Smooth muscle cell (in vitro differentiated cells): Measurements from ENCODE around the gene PRPSAP1. TPM values are rescaled to one million over a fixed set of nuclear protein-coding genes. Genes with fewer than 3 reads are reported as not detected.
"Not testable (repeated sequence)": the region's sequence is repeated elsewhere in the genome, so short reads cannot be mapped to it uniquely, and the experiment has no call there.

Source experiments
- DNase-seq: peaks from one replicate; lab custom pipeline; 2025; ENCODE audit not compliant: unreplicated experiment; lab: John Stamatoyannopoulos, UW
- H2AFZ ChIP-seq: fragments of 200-600 bp; sonication (generic); 2 replicates; pipeline ENCODE4 v1.6.0; 2016; ENCODE audit warnings: antibody characterized with exemption, low read depth, mild to moderate bottlenecking
- H3F3A ChIP-seq: fragments of 200-600 bp; sonication (generic); 2 replicates; pipeline ENCODE4 v1.6.0; 2017; ENCODE audit warnings: antibody characterized with exemption, low read depth
- H3K27ac ChIP-seq: fragments of 200-600 bp; sonication (generic); 2 replicates; pipeline ENCODE4 v1.5.1; 2016; ENCODE audit warnings: low read depth, mild to moderate bottlenecking
- H3K27me3 ChIP-seq: fragments of 200-600 bp; sonication (generic); 2 replicates; pipeline ENCODE4 v1.6.1; 2016; ENCODE audit warnings: low read depth, mild to moderate bottlenecking
- H3K36me3 ChIP-seq: fragments of 200-600 bp; sonication (generic); 2 replicates; pipeline ENCODE4 v1.5.1; 2016; ENCODE audit warnings: low read depth
- H3K4me1 ChIP-seq: fragments of 200-600 bp; sonication (generic); 2 replicates; pipeline ENCODE4 v1.5.1; 2016; ENCODE audit warnings: low read depth
- H3K4me2 ChIP-seq: fragments of 200-600 bp; sonication (generic); 2 replicates; pipeline ENCODE4 v1.6.0; 2016; ENCODE audit warnings: mild to moderate bottlenecking
- H3K4me3 ChIP-seq: fragments of 200-600 bp; sonication (generic); 2 replicates; pipeline ENCODE4 v1.5.1; 2016; ENCODE audit warnings: mild to moderate bottlenecking
- H3K79me2 ChIP-seq: fragments of 200-600 bp; sonication (generic); 2 replicates; pipeline ENCODE4 v1.6.0; 2016; ENCODE audit warnings: low read depth, mild to moderate bottlenecking
- H3K9ac ChIP-seq: fragments of 200-600 bp; sonication (generic); 2 replicates; pipeline ENCODE4 v1.6.0; 2016; ENCODE audit warnings: low read depth
- H3K9me3 ChIP-seq: fragments of 200-600 bp; sonication (generic); replicated peaks from 2 replicates; pipeline ENCODE4 v1.5.1; 2016; ENCODE audit warnings: low read depth
- H4K20me1 ChIP-seq: fragments of 200-600 bp; sonication (generic); 2 replicates; pipeline ENCODE4 v1.6.0; 2016; ENCODE audit warnings: low read depth
- CTCF ChIP-seq: fragments of 200-600 bp; sonication (generic); IDR thresholded peaks from 2 replicates; pipeline ENCODE4 v1.5.1; 2017; ENCODE audit warnings: borderline replicate concordance, mild to moderate bottlenecking, antibody characterized with exemption; ENCODE audit not compliant: insufficient read depth, poor library complexity, severe bottlenecking
- WGBS: methylation state at CpG from one replicate; pipeline ENCODE4 v1.1.7; 2016; ENCODE audit warnings: low lambda C conversion rate; 5-methylcytosine and 5-hydroxymethylcytosine counted together
- polyA plus RNA-seq: library from polyadenylated mRNA; unstranded; fragments of >200 nt; fragmentation: Nextera tagmentation; extraction: Ambion mirVana; gene quantifications from 2 replicates; pipeline ENCODE4 v1.2.1, GENCODE V29; 2016
- total RNA-seq: library from RNA; depleted of rRNA; stranded (reverse); fragments of >200 nt; gene quantifications from 2 replicates; pipeline ENCODE4 v1.2.3, GENCODE V29; 2014

Gene PRPSAP1
- total and polyA plus RNA-seq, 2 experiments from 2014 or later = 27.1 to 35.7 TPM

DNA sequence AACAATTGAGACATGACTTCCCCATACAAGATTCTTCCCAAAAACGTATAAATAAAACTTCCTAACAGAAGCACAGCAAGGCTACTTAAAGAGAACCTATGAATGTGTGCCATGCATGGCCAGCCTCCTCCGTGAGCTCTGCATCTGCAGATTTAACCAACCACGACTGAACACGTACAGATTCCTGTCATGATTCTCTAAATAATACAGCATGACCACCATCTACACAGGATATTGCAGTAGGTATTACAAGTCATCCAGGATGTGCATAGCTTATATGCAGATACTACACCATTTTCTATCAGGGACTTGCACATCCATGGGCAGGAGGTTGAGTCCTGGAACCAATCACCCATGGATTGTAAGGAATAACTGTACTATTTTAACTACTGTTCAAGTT is 44.3 kb downstream of the PRPSAP1 start:
- TF ChIP-seq CTCF = no peak
- Histone ChIP-seq H3K4me3 (no peak overlapping the region), H3K9me3 (no peaks in the 10 kb centered on the region), H4K20me1 (no peaks in the 10 kb centered on the region), H3K27me3 (no peaks in the 10 kb centered on the region), H3K9ac (no peak overlapping the region), H3F3A (no peaks in the 10 kb centered on the region), H3K4me2 (no peak overlapping the region), H3K79me2 (no peaks in the 10 kb centered on the region), H3K36me3 (no peaks in the 10 kb centered on the region), H3K27ac (no peak overlapping the region), H3K4me1 (no peaks in the 10 kb centered on the region), H2AFZ (no peak overlapping the region)
- WGBS = 95% methylated on average over 4 of the region's 4 CpGs
- no peak for DNase-seq

- Histone ChIP-seq H3K4me3 (no peak within 1 kb of the TSS), H2AFZ (no peak within 1 kb of the TSS), H3K36me3 (no peaks in the 10 kb centered on the region), H3K4me1 (no peaks in the 10 kb centered on the region), H3K9me3 (no peaks in the 10 kb centered on the region), H3K27me3 (no peaks in the 10 kb centered on the region), H3F3A (no peaks in the 10 kb centered on the region), H3K4me2 (no peak within 1 kb of the TSS), H3K9ac (no peak within 1 kb of the TSS), H3K79me2 (no peaks in the 10 kb centered on the region), H4K20me1 (no peaks in the 10 kb centered on the region), H3K27ac (no peak within 1 kb of the TSS)
- 97% methylated on average over 18 of the region's 44 CpGs for WGBS
- DNase-seq = no peak
- no peak for TF ChIP-seq CTCF
Observed at GRCh38 chr17:76307966-76308338, 45.8 kb downstream of the PRPSAP1 start, which contains the start of gene QRICH2. TSS of gene QRICH2 (minus strand) at chr17:76308276. CDS start at chr17:76307998, 278 bp downstream.

DNA sequence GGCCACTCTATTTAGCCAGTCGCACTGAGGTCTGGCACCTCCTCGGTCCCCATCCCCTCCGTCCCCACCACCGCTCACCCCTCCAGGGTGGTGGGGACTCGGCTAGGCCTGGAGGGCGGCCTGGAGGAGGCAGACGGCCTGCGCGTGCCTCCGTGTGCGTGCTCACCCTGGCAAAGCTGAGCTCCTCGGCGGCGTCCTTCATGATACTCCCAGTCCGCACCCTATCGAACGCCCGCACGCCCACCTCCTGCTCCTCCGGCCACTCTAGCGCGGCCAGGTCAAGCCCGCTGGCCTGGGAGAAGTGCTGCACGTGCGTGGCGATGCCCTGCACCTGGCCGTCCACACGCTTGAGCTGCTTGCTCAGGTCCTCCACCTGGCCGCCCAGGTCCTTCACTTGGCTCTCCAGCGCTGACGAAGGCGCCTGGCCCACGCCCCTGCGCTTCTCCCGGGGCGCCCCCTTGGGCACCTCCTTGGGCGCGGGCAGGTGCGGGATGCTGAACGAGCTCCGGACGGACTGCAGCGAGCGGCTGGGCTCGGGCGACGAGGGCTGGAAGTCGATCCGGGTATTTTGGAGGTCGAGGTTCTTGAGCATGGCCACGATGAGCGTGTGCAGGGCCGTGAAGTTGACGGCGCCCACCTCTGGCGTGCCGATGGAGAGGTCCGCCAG is 46.3 kb downstream of the PRPSAP1 start:
- Histone ChIP-seq H3K79me2 (no peaks in the 10 kb centered on the region), H3K36me3 (no peaks in the 10 kb centered on the region), H4K20me1 (no peaks in the 10 kb centered on the region), H2AFZ (no peak overlapping the region), H3K9ac (no peak overlapping the region), H3K9me3 (no peaks in the 10 kb centered on the region), H3F3A (no peaks in the 10 kb centered on the region), H3K27ac (no peak overlapping the region), H3K4me3 (no peak overlapping the region), H3K4me1 (no peaks in the 10 kb centered on the region), H3K27me3 (no peaks in the 10 kb centered on the region), H3K4me2 (no peak overlapping the region)
- no peak for DNase-seq
- WGBS = 98% methylated on average over 53 of the region's 58 CpGs
- no peak for TF ChIP-seq CTCF

GRCh38 chr17:76305135-76305454 is 48.6 kb downstream of the PRPSAP1 start:
- WGBS = 93% methylated on average over 3 of the region's 3 CpGs
- not testable (repeated sequence) for H3K9me3 ChIP-seq, H2AFZ ChIP-seq

More at GRCh38 chr17:76305135-76305454, 48.6 kb downstream of the PRPSAP1 start:
- H3K4me1 ChIP-seq, H3K9ac ChIP-seq, H3F3A ChIP-seq, H3K27me3 ChIP-seq, H3K27ac ChIP-seq, H3K4me3 ChIP-seq, H3K79me2 ChIP-seq, DNase-seq, H3K4me2 ChIP-seq, H4K20me1 ChIP-seq, H3K36me3 ChIP-seq: not testable (repeated sequence)
